CD4-positive, alpha-beta T cell treated with Interleukin-6 at 100 ng/mL for 8 hours (primary cell): ENCODE results near the gene PDHX.
"Not testable (repeated sequence)": the region's sequence is repeated elsewhere in the genome, so short reads cannot be mapped to it uniquely, and the experiment has no call there.

Source experiments
- DNase-seq: peaks from one replicate; pipeline ENCODE4 v3.0.0-alpha.2; 2020; ENCODE audit warnings: mixed read lengths, low spot score

PDHX gene

GRCh38 chr11:35021589-35021988 lies 105.2 kb downstream of the PDHX start:
- no peak for DNase-seq

GRCh38 chr11:35023940-35024339 lies 107.5 kb downstream of the PDHX start:
- not testable (repeated sequence) for DNase-seq

GRCh38 chr11:35028007-35028406 lies 111.6 kb downstream of the PDHX start:
- not testable (repeated sequence) for DNase-seq

GRCh38 chr11:35029979-35030682 lies 113.7 kb downstream of the PDHX start:
- DNase-seq = peak; percentile 38

DNA sequence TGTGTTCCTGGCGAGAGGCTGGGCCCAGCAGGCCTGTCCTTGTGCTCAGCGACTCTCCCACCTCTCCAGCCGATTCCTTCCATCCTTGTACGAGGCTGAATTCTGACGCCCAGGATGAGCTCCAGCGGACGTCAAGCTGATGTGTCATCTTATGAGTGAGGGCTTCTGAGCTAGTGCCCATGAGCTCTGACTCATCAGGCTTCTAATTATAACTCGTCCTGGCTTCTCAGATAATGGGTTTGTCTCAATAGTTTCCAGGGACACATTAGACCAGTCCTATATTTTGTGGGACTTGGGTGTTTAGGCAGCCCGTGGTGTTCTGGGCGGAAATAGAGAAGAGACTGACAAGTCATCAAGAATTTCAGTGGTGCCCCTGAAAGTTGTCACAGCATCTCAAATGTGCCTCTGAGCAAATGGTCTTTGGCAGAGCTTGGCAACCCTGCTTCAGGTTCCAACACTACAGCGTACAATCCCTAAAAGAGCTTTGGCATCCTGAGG lies 114.3 kb downstream of the PDHX start:
- peak; percentile 35 for DNase-seq

- no peak for DNase-seq
These were observed 114.9 kb downstream of the PDHX start for GRCh38 chr11:35031346-35031745.

DNA sequence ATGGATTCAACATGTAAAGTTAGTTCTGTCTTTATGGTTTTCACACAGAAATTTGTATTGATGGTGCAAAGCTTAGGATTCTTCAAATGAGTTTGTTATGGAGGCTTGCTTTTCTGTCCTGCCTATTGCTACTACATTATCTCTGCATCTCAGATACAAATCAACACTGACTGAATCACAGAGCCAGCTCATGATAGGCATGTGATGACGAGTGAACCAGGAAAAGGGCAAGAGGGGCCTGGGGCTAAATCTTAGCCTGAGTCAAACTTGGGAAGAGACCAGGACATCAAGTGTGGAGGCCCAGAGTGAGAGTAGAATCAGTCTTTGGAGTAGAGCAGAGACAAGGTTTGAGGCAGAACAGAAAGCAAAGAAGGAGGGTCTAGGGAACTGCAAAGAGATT lies 115.4 kb downstream of the PDHX start:
- no peak for DNase-seq

- no peak for DNase-seq
These were observed 116.6 kb downstream of the PDHX start for GRCh38 chr11:35033011-35033410.

DNA sequence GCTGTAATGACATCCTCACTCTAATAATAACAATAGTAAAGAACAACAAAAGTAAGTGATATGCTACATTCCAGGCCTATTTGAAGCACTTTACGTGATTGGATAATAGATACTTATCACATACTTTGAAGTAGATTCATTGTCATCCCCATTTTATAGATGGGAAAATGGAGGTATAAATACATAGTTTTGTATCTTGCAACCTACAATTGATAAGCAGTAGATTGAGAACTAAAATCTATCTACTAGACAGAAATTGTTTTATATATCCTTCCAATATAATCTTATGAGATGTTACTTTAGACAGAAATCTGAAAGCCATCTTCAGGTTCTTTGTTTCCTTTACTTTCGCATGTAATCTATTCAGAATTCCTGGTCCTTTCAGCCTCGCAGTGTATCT lies 118.0 kb downstream of the PDHX start:
- DNase-seq = no peak

DNA sequence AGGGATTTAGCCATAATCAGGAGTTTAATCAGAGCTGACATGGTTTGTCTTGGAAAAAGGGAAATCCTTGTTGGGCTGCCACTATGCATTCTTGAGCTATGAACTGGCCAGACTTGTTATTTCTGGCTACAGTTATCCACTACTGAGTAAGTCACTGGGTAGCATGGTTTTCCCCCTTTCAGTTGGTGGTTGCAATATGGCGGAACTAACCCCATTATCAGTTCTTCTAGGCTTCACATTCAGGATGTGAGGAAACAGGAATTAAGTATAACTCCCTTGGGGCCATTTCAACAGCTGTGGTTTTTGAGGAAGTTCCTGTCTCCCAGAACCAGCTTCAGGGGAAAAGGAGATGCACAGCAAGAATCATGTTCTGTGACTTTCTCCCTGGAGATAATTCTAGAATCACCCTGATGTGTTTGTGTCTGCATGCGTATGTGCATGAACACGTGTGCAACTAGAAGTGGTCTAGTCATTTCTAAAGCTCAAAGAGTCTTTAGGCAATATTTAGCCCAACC lies 119.5 kb downstream of the PDHX start:
- no peak for DNase-seq

- no peak for DNase-seq
These were observed 120.2 kb downstream of the PDHX start for GRCh38 chr11:35036639-35037038.

- no peak for DNase-seq
These were observed 122.0 kb downstream of the PDHX start for GRCh38 chr11:35038211-35038928.

DNA sequence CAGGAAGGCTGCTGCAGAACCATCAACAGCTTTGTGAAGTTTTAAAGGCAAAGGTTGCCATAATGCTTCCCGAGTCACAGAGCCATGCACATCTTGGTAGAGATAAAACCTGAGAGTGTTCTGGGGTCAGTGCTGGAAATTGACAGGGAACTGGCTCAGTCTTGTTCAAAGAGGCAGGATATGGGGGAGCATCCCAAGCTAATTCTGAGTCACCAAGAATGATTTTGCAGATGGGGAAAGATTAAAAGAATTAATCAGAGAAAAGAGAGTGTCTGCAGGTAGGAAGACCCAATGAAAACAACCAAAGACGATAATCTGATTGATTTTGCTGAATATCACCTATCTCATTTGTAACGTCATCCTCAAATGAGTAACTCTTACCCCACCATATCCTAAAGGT lies 122.7 kb downstream of the PDHX start:
- DNase-seq = no peak

DNA sequence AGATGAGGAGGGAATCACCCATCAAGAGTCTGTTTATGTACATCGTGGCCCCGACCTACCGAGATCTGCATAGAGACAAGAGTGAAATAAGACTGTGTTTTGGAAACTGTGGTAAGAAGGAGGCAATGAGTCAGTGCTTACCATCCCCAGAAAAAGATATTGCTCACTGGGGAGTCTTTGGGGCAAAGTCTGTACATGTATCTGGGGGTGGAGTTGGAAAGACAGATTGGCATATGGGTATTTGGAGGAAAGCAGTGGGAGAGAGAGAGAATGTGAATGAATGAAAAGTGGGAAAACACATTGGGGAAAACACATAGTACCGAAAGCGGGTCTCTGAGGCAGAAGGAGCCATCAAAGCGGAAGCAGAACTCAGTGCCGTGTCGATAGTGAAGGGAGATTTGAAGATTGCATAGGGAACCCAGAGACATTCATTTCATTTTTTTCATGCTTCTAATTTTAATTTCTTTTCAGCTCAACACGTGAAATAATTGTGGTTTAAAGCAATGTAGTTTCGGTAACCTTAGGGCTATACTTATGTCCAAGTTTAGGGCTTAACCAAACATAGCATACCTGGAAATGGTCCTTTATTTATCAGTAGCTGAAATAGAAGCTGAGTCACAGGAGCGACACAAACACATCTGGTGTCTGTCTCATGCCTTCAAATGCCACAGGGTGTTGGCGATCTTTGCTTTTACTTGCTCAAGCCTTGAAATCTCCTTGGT lies 124.0 kb downstream of the PDHX start:
- peak; percentile 78 for DNase-seq

GRCh38 chr11:35041070-35041554 lies 124.7 kb downstream of the PDHX start:
- no peak for DNase-seq

- DNase-seq = no peak
These were observed 125.8 kb downstream of the PDHX start for GRCh38 chr11:35042224-35042623.

GRCh38 chr11:35042913-35043312 lies 126.5 kb downstream of the PDHX start:
- no peak for DNase-seq

GRCh38 chr11:35043936-35044335 lies 127.5 kb downstream of the PDHX start:
- DNase-seq = no peak

GRCh38 chr11:35045236-35045820 lies 128.9 kb downstream of the PDHX start:
- DNase-seq = peak; percentile 91
